ENCODE measurements around the gene COPZ1. TPM values are rescaled to one million over a fixed set of nuclear protein-coding genes. Genes with fewer than 3 reads are reported as not detected.
A peak's percentile ranks its signal among the peaks of the same experiment; 100 is the strongest.

COPZ1 gene
- total and polyA plus RNA-seq, 9 of the 15 experiments (the other 6 are each of a cell fraction or from before 2014, with no cell fraction given) = 137 to 487 (median 233) TPM

DNA sequence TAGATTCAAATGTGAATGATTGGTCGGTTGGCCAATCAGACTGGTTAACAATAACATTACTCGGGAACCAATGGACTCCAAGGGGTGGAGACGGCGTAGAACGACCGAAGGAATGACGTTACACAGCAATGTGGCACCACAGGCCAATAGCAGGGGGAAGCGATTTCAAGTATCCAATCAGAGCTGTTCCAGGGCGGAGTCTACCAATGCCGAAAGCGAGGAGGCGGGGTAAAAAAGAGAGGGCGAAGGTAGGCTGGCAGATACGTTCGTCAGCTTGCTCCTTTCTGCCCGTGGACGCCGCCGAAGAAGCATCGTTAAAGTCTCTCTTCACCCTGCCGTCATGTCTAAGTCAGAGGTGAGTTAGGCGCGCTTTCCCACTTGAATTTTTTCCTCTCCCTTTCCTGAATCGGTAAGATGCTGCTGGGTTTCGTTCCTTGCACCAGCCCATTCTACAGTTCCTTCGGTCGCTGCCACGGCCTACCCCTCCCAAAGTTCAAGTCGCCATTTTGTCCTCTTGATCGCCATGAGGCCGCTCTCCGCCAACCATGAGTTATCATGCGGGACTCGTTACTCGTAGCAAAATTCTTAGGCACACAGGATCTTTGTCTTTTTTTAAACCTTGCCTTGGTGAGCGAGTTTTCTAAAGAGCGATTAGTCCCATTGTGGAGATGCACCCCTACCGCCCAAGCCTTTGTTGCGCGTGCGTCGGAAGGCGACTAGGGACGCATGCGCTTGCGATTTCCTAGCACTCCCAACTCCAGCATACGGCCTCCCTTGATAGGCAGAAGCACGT lies 44.3 kb upstream of the COPZ1 start, which contains the start of gene HNRNPA1:
TSS of gene HNRNPA1 (plus strand) at position 259 of the 793 bp plus-strand sequence. CDS start at position 341, 82 bp downstream.
- Histone ChIP-seq H3K79me2 (ENCODE audit: control insufficient read depth, insufficient read depth, low read length) (peaks cover 95% of the 10 kb centered on the region), H3K4me3 (peak within 1 kb of the TSS; percentile 71), H3K9ac (ENCODE audit: insufficient read depth in 1 of 2, low read depth in 2 of 2, low read length in 2 of 2) (peak within 1 kb of the TSS; percentile 92 to 100), H3K9me3 (replicated peaks; ENCODE audit: control insufficient read depth, insufficient read depth, low read depth, low read length) (no peaks in the 10 kb centered on the region), H3K4me2 (ENCODE audit: insufficient read depth, low read length) (peak within 1 kb of the TSS; percentile 100), H3K27me3 (ENCODE audit: control insufficient read depth in 2 of 2, insufficient read depth in 2 of 2, low read length in 2 of 2) (no peaks in the 10 kb centered on the region), H4K20me1 (replicated peaks; ENCODE audit: control insufficient read depth, insufficient read depth, low read length) (peaks cover 42% of the 10 kb centered on the region), H3K4me1 (replicated peaks in 1 of 2; ENCODE audit: control insufficient read depth in 2 of 2, insufficient read depth in 2 of 2, low read length in 2 of 2) (peaks cover 8 to 14% of the 10 kb centered on the region in 2 experiments; a peak in 3 of 5 replicates), H3K9me1 (ENCODE audit: control insufficient read depth, insufficient read depth, low read length) (no peaks in the 10 kb centered on the region), H3K27ac (ENCODE audit: extremely low read depth, low read depth, low read length) (peak within 1 kb of the TSS; percentile 99), H2AFZ (ENCODE audit: low read depth, low read length) (peak within 1 kb of the TSS; percentile 96), H3K36me3 (ENCODE audit: control insufficient read depth, insufficient read depth, low read length) (peaks cover 76% of the 10 kb centered on the region)
- DNase-seq (ENCODE audit: extremely low read depth in 1 of 4, low spot score in 3 of 4) (peak; percentile 87 to 99 (median 93)), FAIRE-seq (peak; percentile 99), ATAC-seq (peak; percentile 85)
- WGBS (ENCODE audit: insufficient coverage, low coverage, missing lambda C conversion rate) = under 1% methylated on average over 48 of the region's 48 CpGs
- in situ Hi-C loops (cut with MboI) (no loop called here), intact Hi-C loops (cut with micrococcal nuclease) (loop anchor here (1.0 kb wide), 2 partner anchors 18 to 79 kb away; no protein-coding TSS in a partner anchor)
- no TSS peak for BruUV-seq (replicated peaks)
- ChIA-PET CTCF (ENCODE audit: low intra/inter-chr PET ratio) (interaction anchor here (0.7 kb wide), 1 partner anchor 1985 kb away, joined by 3 read pairs; no protein-coding TSS in a partner anchor), POLR2A (interaction anchor here (0.5 to 3.8 kb wide), 47 partner anchors 11 to 1602 kb away, joined by 3 to 155 read pairs (median 4); partner anchors contain the start of genes COPZ1, HOXC9, ORMDL2 and SARNP)
- TF ChIP-seq, protein P1, sequence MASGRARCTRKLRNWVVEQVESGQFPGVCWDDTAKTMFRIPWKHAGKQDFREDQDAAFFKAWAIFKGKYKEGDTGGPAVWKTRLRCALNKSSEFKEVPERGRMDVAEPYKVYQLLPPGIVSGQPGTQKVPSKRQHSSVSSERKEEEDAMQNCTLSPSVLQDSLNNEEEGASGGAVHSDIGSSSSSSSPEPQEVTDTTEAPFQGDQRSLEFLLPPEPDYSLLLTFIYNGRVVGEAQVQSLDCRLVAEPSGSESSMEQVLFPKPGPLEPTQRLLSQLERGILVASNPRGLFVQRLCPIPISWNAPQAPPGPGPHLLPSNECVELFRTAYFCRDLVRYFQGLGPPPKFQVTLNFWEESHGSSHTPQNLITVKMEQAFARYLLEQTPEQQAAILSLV (tag; IDR thresholded peaks at IDR 0.05) = no peak
- TF ChIP-seq ADNP (tag; IDR thresholded peaks at IDR 0.05) = no peak
- no peak for TF ChIP-seq DNMT1 (IDR thresholded peaks at IDR 0.05)
- peak; percentile 86 for TF ChIP-seq BRD9 (IDR thresholded peaks at IDR 0.05; ENCODE audit: low read depth, partially characterized antibody)
- TF ChIP-seq, protein P2, sequence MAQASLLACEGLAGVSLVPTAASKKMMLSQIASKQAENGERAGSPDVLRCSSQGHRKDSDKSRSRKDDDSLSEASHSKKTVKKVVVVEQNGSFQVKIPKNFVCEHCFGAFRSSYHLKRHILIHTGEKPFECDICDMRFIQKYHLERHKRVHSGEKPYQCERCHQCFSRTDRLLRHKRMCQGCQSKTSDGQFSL (CRISPR knock-in tag; IDR thresholded peaks at IDR 0.05) = peak; percentile 54
- TF ChIP-seq, protein P2 (tag; IDR thresholded peaks at IDR 0.05) = no peak; a peak in 1 of 4 replicates
- no peak for TF ChIP-seq ZEB2 (IDR thresholded peaks at IDR 0.05)
- TF ChIP-seq TCF7L2 (IDR thresholded peaks at IDR 0.05; ENCODE audit: low read depth, low read length) = no peak
- no peak for TF ChIP-seq TRIM24 (IDR thresholded peaks at IDR 0.05)
- no peak for TF ChIP-seq ZNF408 (CRISPR knock-in tag; IDR thresholded peaks at IDR 0.05; ENCODE audit: low read depth)
- peak; percentile 39 for TF ChIP-seq SAP30 (IDR thresholded peaks at IDR 0.05; ENCODE audit: borderline replicate concordance, insufficient read depth, low read depth, low read length, poor library complexity, severe bottlenecking)
- TF ChIP-seq, protein P3, sequence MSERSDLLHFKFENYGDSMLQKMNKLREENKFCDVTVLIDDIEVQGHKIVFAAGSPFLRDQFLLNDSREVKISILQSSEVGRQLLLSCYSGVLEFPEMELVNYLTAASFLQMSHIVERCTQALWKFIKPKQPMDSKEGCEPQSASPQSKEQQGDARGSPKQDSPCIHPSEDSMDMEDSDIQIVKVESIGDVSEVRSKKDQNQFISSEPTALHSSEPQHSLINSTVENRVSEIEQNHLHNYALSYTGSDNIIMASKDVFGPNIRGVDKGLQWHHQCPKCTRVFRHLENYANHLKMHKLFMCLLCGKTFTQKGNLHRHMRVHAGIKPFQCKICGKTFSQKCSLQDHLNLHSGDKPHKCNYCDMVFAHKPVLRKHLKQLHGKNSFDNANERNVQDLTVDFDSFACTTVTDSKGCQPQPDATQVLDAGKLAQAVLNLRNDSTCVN (CRISPR knock-in tag; IDR thresholded peaks at IDR 0.05) = peak; percentile 55; the same call in 1 of the 2 replicates
- peak; percentile 88; the same call in 1 of the 2 replicates for TF ChIP-seq ZBED1 (IDR thresholded peaks at IDR 0.05)
- TF ChIP-seq ARID2 (IDR thresholded peaks at IDR 0.05) = no peak
- TF ChIP-seq ZFP30 (CRISPR knock-in tag; IDR thresholded peaks at IDR 0.05; ENCODE audit: borderline replicate concordance) = no peak
- no peak for TF ChIP-seq ZNF184 (CRISPR knock-in tag; IDR thresholded peaks at IDR 0.05)
